H9 (cell line): ENCODE measurements around the gene GPALPP1. TPM values are rescaled to one million over a fixed set of nuclear protein-coding genes. Genes with fewer than 3 reads are reported as not detected.

Experiments
- DNase-seq: peaks from one replicate; pipeline ENCODE4 v3.0.0-alpha.2; 2017
- H2AFZ ChIP-seq: one replicate; pipeline ENCODE4 v1.6.1; 2013; ENCODE audit warnings: mild to moderate bottlenecking, low read length, control low read depth, moderate library complexity
- H2AK5ac ChIP-seq: 2 replicates; pipeline ENCODE4 v1.6.1; 2013; ENCODE audit warnings: low read length, control low read depth, mixed read lengths; ENCODE audit not compliant: insufficient read length
- H2BK120ac ChIP-seq: one replicate; pipeline ENCODE4 v1.6.1; 2013; ENCODE audit warnings: low read depth, mild to moderate bottlenecking, low read length, control low read depth, inconsistent platforms; ENCODE audit not compliant: poor library complexity, severe bottlenecking
- H2BK12ac ChIP-seq: 2 replicates; pipeline ENCODE4 v1.6.1; 2013; ENCODE audit warnings: low read length, control low read depth, mixed read lengths, low read depth; ENCODE audit not compliant: insufficient read length
- H2BK15ac ChIP-seq: 2 replicates; pipeline ENCODE4 v1.6.1; 2013; ENCODE audit warnings: low read depth, low read length, control low read depth
- H2BK20ac ChIP-seq: one replicate; pipeline ENCODE4 v1.6.1; 2013; ENCODE audit warnings: low read depth, mild to moderate bottlenecking, low read length, control low read depth, inconsistent platforms; ENCODE audit not compliant: poor library complexity, severe bottlenecking
- H2BK5ac ChIP-seq: 2 replicates; pipeline ENCODE4 v1.6.1; 2013; ENCODE audit warnings: low read length, control low read depth, mixed read lengths; ENCODE audit not compliant: insufficient read length
- H3K14ac ChIP-seq: 2 replicates; pipeline ENCODE4 v1.6.1; 2013; ENCODE audit warnings: low read length, control low read depth; ENCODE audit not compliant: insufficient read depth
- H3K18ac ChIP-seq: 2 replicates; pipeline ENCODE4 v1.6.1; 2013; ENCODE audit warnings: low read depth, mild to moderate bottlenecking, mixed read lengths, low read length, control low read depth; ENCODE audit not compliant: insufficient read length
- H3K23ac ChIP-seq: 2 replicates; pipeline ENCODE4 v1.6.1; 2013; ENCODE audit warnings: low read length, control low read depth, mixed read lengths, low read depth; ENCODE audit not compliant: insufficient read length
- H3K23me2 ChIP-seq: 2 replicates; pipeline ENCODE4 v1.6.1; 2013; ENCODE audit warnings: low read depth, mild to moderate bottlenecking, mixed read lengths, low read length, control low read depth; ENCODE audit not compliant: insufficient read length, poor library complexity, severe bottlenecking
- H3K27ac ChIP-seq: 2 replicates; pipeline ENCODE4 v1.5.1; 2013; ENCODE audit warnings: low read length, control low read depth, mixed read lengths, low read depth; ENCODE audit not compliant: insufficient read length
- H3K27me3 ChIP-seq: 2 replicates; pipeline ENCODE4 v1.6.1; 2013; ENCODE audit warnings: low read length, control low read depth, inconsistent platforms; ENCODE audit not compliant: insufficient read depth
- H3K4ac ChIP-seq: 2 replicates; pipeline ENCODE4 v1.6.1; 2013; ENCODE audit warnings: low read depth, mild to moderate bottlenecking, control low read depth, inconsistent platforms, low read length, moderate library complexity
- H3K4me1 ChIP-seq: 2 replicates; pipeline ENCODE4 v1.6.1; 2013; ENCODE audit warnings: low read length, control low read depth, inconsistent platforms; ENCODE audit not compliant: insufficient read depth
- H3K4me2 ChIP-seq: 2 replicates; pipeline ENCODE4 v1.6.1; 2013; ENCODE audit warnings: low read length, control low read depth, mixed read lengths; ENCODE audit not compliant: insufficient read length, insufficient read depth
- H3K56ac ChIP-seq: 2 replicates; pipeline ENCODE4 v1.6.1; 2013; ENCODE audit warnings: low read depth, mild to moderate bottlenecking, mixed read lengths, low read length, control low read depth; ENCODE audit not compliant: insufficient read length
- H3K79me1 ChIP-seq: 2 replicates; pipeline ENCODE4 v1.6.1; 2013; ENCODE audit warnings: low read depth, mild to moderate bottlenecking, moderate library complexity, low read length, control low read depth, inconsistent platforms; ENCODE audit not compliant: insufficient read depth, poor library complexity, severe bottlenecking
- H3K79me2 ChIP-seq: 2 replicates; pipeline ENCODE4 v1.6.1; 2013; ENCODE audit warnings: low read length, control low read depth, inconsistent platforms; ENCODE audit not compliant: insufficient read depth
- H3K9ac ChIP-seq: 2 replicates; pipeline ENCODE4 v1.6.1; 2013; ENCODE audit warnings: low read length, control low read depth, mixed read lengths; ENCODE audit not compliant: insufficient read length; ENCODE audit errors: extremely low read depth
- H3K9me3 ChIP-seq: one replicate; pipeline ENCODE4 v1.6.1; 2013; ENCODE audit warnings: low read depth, low read length, inconsistent platforms; ENCODE audit not compliant: control insufficient read depth
- H3T11ph ChIP-seq: one replicate; pipeline ENCODE4 v1.6.1; 2013; ENCODE audit warnings: mild to moderate bottlenecking, low read length, control low read depth, inconsistent platforms
- H4K20me1 ChIP-seq: one replicate; pipeline ENCODE4 v1.6.1; 2013; ENCODE audit not compliant: control insufficient read depth, insufficient read length, insufficient read depth
- H4K5ac ChIP-seq: 2 replicates; pipeline ENCODE4 v1.6.1; 2013; ENCODE audit warnings: low read depth, mild to moderate bottlenecking, mixed read lengths, low read length, control low read depth; ENCODE audit not compliant: insufficient read length
- H4K8ac ChIP-seq: replicated peaks from 2 replicates; pipeline ENCODE4 v1.6.1; 2013; ENCODE audit warnings: low read length, control low read depth, mixed read lengths, low read depth; ENCODE audit not compliant: insufficient read length
- H4K91ac ChIP-seq: 2 replicates; pipeline ENCODE4 v1.6.1; 2013; ENCODE audit warnings: low read depth, mild to moderate bottlenecking, moderate library complexity, mixed read lengths, low read length, control low read depth; ENCODE audit not compliant: insufficient read length
- H3K27ac Mint-ChIP-seq, 3 experiments: 2 replicates in 2 of 3; 3 replicates in 1 of 3; pipeline ENCODE4 v1.8.0; 2020 to 2021; ENCODE audit warnings: mixed read lengths in 3 of 3, mild to moderate bottlenecking in 1 of 3, moderate library complexity in 1 of 3
- H3K27me3 Mint-ChIP-seq: 2 replicates; pipeline ENCODE4 v1.8.0; 2021; ENCODE audit warnings: low read depth, mild to moderate bottlenecking, moderate library complexity, mixed read lengths
- H3K36me3 Mint-ChIP-seq, 3 experiments: 2 replicates in 2 of 3; 3 replicates in 1 of 3; pipeline ENCODE4 v1.8.0; 2020 to 2021; ENCODE audit warnings: low read depth in 3 of 3, mixed read lengths in 3 of 3; ENCODE audit not compliant: insufficient read depth in 1 of 3
- H3K4me1 Mint-ChIP-seq, 2 experiments: 2 replicates each; pipeline ENCODE4 v1.8.0; 2020; ENCODE audit warnings: mixed read lengths in 2 of 2
- H3K4me3 Mint-ChIP-seq, 2 experiments: 2 replicates in 1 of 2; 3 replicates in 1 of 2; pipeline ENCODE4 v1.8.0; 2020 to 2021; ENCODE audit warnings: mild to moderate bottlenecking in 2 of 2, mixed read lengths in 2 of 2, moderate library complexity in 1 of 2
- H3K9me3 Mint-ChIP-seq, 2 experiments: 2 replicates in 1 of 2; 3 replicates in 1 of 2; pipeline ENCODE4 v1.8.0; 2020; ENCODE audit warnings: mild to moderate bottlenecking in 2 of 2, mixed read lengths in 2 of 2, moderate library complexity in 1 of 2
- WGBS: extraction: QIAGEN DNeasy Blood & Tissue Kit; methylation state at CpG from one replicate; pipeline ENCODE4 v1.1.7; 2013; ENCODE audit warnings: missing lambda C conversion rate, low lambda C conversion rate, mixed read lengths; ENCODE audit not compliant: insufficient read length; ENCODE audit errors: extremely low coverage; 5-methylcytosine and 5-hydroxymethylcytosine counted together
- total RNA-seq: library from RNA; stranded (reverse); gene quantifications from 2 replicates; pipeline ENCODE4 v1.2.1, GENCODE V29; 2021
- TF ChIP-seq, protein P1 (sequence below): fragments of 200-600 bp; sonication (generic); conservative IDR thresholded peaks from 3 replicates; pipeline ENCODE4 v1.8.0; 2021; ENCODE audit warnings: antibody characterized with exemption, mild to moderate bottlenecking

GPALPP1 gene
- total RNA-seq, 1 experiment from 2014 or later: 21.9 TPM

DNA sequence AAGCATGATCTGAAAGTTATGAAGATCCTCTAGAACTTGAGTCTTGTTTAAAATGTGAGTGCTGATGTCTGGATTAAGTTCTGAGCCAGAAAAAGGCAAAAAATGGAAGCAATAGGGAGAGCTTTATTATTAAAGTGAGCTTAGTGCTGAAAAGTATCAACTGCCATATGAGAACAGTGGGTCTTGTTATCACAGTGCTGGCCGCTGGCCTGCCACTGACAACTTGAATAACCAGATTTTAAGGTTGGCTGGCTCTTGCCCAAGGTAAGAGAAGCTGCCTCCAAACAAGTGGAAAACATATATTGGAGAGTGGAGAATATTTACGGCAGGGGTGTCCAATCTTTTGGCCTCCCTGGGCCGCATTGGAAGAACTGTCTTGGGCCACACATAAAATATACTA is 33.9 kb upstream of the GPALPP1 start:
- H4K8ac ChIP-seq: no peak overlapping the region
- no peak for DNase-seq
- H3K79me1 ChIP-seq: no peaks in the 10 kb centered on the region
- Mint-ChIP-seq H3K27ac (no peak overlapping the region), H3K36me3 (peaks cover 4 to 19% (median 8%) of the 10 kb centered on the region in 3 experiments; a peak in 6 of 7 replicates), H3K4me3 (no peak overlapping the region), H3K4me1 (no peaks in the 10 kb centered on the region), H3K9me3 (no peaks in the 10 kb centered on the region), H3K27me3 (no peaks in the 10 kb centered on the region)
- no peak overlapping the region for H3K27ac ChIP-seq
- H3K23ac ChIP-seq: no peak overlapping the region
- H2BK5ac ChIP-seq: no peak overlapping the region
- H4K91ac ChIP-seq: no peak overlapping the region
- no peak overlapping the region for H2BK15ac ChIP-seq
- H2BK20ac ChIP-seq: no peak overlapping the region
- no peak overlapping the region for H4K5ac ChIP-seq
- H3K23me2 ChIP-seq: no peaks in the 10 kb centered on the region
- H3K9me3 ChIP-seq: no peaks in the 10 kb centered on the region
- H3K27me3 ChIP-seq: no peaks in the 10 kb centered on the region
- 0 out of 2 replicates have a peak, but pooled peaks cover 2% of the 10 kb centered on the region for H3K79me2 ChIP-seq
- WGBS: no CpG with 5 or more reads among the region's 3 CpGs
- no peak overlapping the region for H3K56ac ChIP-seq
- H2BK12ac ChIP-seq: no peak overlapping the region
- no peak overlapping the region for H3K9ac ChIP-seq
- no peak overlapping the region for H2BK120ac ChIP-seq
- no peaks in the 10 kb centered on the region for H3K4me1 ChIP-seq
- no peak overlapping the region for H3K4ac ChIP-seq
- H3K14ac ChIP-seq: no peak overlapping the region
- no peak overlapping the region for H3T11ph ChIP-seq
- no peak overlapping the region for H2AK5ac ChIP-seq
- H3K18ac ChIP-seq: no peak overlapping the region
- no peak overlapping the region for H3K4me2 ChIP-seq
- no peaks in the 10 kb centered on the region for H4K20me1 ChIP-seq
- no peak overlapping the region for H2AFZ ChIP-seq
- TF ChIP-seq, protein P1, sequence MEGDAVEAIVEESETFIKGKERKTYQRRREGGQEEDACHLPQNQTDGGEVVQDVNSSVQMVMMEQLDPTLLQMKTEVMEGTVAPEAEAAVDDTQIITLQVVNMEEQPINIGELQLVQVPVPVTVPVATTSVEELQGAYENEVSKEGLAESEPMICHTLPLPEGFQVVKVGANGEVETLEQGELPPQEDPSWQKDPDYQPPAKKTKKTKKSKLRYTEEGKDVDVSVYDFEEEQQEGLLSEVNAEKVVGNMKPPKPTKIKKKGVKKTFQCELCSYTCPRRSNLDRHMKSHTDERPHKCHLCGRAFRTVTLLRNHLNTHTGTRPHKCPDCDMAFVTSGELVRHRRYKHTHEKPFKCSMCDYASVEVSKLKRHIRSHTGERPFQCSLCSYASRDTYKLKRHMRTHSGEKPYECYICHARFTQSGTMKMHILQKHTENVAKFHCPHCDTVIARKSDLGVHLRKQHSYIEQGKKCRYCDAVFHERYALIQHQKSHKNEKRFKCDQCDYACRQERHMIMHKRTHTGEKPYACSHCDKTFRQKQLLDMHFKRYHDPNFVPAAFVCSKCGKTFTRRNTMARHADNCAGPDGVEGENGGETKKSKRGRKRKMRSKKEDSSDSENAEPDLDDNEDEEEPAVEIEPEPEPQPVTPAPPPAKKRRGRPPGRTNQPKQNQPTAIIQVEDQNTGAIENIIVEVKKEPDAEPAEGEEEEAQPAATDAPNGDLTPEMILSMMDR: no peak
